NCI-H526 (cell line): ENCODE results near the gene RNF167.

Experiments used
- DNase-seq, 2 experiments: peaks; one replicate each; lab custom pipeline; 2025; lab: John Stamatoyannopoulos, UW

RNF167 gene

DNA sequence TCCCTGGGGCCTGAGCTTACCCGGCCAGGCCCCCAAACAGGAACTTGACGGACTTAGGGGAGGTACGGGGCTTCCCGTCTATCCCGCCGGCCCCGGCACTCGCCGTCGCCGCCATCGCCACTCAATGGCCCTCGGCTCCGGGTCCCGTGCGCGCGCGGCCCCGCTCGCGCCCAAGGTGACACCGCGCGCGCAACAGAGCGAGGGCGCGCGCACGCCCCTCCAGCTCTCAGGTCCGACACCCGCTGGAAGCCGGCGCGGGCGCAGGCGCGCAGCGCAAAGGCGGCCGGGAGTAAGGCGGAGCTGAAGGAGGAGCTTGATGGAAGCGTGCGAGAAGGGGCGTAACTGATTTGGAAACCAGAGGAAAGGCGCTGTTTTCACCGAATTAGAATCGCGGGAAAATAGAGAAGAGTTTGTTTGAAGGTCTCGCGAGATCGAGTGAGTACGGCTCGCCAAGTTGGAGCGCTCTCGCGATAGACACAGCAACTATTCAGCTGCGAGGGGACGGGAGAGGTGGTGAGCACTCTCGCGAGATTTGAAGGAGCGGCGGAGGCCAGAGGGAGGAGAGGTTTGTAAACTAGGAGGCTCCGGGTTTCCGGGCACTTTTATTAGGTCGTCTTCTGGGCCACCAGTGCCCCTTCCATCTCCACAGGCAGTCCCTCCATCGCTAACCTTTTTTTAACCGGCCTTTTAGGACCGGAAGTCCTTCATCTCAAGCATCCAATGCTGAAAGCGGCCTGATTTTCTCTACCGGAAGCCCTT, at the start of gene RNF167, which contains the start of gene SLC25A11:
RNF167 (plus strand) TSS at position 473 of the 759 bp plus-strand sequence. CDS start 642 bp downstream, outside the sequence.
SLC25A11 (minus strand) TSS at position 251 of the 759 bp plus-strand sequence; CDS start at position 115, 136 bp downstream.
- DNase-seq = peak; percentile 96 to 97

- DNase-seq = no peak
These were observed 48.4 kb upstream of the RNF167 start for GRCh38 chr17:4891411-4892410.

DNA sequence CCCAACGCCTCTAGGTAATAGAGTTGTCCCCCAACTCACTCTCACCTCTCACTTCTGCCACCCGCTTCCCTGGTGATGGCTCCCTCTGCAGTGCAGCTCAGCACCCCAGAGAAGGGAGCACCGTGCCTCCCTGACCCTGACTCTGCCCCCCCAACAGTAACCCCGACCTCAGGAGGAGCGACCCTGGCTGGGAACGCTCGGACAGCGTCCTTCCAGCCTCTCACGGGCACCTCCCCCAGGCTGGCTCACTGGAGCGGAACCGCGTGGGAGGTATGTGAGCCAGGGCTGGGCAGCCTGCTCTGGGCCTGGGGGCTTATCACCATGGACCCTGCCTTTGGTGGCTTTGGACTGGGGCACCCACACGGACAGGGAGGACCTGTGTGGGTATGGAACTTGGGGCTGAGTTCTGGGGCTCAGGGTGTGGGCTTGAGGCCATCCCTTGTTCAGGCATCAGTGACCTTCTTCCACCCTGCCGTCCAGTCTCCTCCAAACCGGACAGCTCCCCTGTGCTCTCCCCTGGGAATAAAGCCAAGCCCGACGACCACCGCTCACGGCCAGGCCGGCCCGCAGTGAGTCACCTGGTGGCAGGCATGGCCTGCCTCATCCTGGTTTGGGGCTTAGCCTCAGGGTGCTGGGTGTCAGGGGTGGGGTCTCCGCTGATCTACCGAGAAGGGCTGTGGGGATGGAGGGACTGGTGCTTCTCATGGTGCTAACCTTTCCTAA, 47.4 kb upstream of the RNF167 start:
- DNase-seq = no peak

- no peak for DNase-seq
These were observed 46.8 kb upstream of the RNF167 start for GRCh38 chr17:4893272-4893671.

DNA sequence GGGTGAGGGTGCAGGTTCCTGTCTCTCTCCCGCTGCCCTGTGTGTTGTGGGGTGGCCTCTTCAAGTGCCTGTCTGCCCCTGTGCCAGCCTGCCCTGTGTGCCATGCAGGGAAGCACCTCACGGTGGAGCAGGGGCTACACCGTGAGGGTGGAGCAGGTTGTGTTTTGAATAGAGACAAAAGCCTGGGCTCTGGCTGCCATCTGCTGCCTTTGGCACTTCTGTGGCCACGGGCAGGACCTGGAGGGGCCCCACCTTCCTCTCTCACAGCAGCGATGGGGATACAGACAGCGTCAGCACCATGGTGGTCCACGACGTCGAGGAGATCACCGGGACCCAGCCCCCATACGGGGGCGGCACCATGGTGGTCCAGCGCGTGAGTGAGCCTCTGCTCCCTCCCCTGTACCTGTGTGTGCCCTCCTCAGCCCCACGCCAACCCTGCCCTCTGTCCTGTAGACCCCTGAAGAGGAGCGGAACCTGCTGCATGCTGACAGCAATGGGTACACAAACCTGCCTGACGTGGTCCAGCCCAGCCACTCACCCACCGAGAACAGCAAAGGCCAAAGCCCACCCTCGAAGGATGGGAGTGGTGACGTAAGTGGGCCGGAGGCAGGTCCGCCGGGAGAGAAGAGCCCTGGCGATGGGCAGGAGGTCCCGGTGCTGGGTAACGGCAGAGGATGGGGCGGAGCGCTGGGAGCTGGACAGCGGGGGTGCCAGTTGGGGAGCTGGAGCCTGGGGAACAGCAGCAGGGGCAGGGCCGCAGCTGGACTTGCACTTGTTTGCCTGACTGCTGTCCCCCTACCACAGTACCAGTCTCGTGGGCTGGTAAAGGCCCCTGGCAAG, 46.1 kb upstream of the RNF167 start:
- DNase-seq = no peak

DNA sequence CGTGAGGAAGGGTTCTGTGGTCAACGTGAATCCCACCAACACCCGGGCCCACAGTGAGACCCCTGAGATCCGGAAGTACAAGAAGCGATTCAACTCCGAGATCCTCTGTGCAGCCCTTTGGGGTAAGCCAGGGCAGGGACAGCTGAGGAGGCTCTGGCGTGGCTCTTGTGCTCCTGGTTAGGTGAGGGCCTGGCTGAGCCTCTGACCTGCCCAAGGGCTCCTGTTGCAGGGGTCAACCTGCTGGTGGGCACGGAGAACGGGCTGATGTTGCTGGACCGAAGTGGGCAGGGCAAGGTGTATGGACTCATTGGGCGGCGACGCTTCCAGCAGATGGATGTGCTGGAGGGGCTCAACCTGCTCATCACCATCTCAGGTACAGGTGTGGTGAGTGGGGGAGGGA, 44.9 kb upstream of the RNF167 start:
- no peak for DNase-seq

DNA sequence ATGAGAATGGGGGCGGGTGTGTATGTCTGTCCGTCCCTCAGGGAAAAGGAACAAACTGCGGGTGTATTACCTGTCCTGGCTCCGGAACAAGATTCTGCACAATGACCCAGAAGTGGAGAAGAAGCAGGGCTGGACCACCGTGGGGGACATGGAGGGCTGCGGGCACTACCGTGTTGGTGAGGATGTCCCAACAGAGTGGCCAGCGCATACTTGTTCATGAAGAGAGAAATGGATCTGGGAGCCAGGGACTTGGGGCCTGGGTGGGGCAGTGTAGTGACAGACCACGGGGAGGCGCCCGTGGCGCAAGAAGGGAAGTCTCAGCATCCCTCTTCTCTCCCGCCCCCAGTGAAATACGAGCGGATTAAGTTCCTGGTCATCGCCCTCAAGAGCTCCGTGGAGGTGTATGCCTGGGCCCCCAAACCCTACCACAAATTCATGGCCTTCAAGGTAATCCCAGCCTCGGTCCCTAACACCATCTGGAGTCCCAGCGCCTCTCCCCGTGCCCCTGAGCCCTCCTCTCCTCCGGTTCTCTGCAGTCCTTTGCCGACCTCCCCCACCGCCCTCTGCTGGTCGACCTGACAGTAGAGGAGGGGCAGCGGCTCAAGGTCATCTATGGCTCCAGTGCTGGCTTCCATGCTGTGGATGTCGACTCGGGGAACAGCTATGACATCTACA, 44.3 kb upstream of the RNF167 start:
- peak in 1 of 2 experiments; percentile 47 for DNase-seq

DNA sequence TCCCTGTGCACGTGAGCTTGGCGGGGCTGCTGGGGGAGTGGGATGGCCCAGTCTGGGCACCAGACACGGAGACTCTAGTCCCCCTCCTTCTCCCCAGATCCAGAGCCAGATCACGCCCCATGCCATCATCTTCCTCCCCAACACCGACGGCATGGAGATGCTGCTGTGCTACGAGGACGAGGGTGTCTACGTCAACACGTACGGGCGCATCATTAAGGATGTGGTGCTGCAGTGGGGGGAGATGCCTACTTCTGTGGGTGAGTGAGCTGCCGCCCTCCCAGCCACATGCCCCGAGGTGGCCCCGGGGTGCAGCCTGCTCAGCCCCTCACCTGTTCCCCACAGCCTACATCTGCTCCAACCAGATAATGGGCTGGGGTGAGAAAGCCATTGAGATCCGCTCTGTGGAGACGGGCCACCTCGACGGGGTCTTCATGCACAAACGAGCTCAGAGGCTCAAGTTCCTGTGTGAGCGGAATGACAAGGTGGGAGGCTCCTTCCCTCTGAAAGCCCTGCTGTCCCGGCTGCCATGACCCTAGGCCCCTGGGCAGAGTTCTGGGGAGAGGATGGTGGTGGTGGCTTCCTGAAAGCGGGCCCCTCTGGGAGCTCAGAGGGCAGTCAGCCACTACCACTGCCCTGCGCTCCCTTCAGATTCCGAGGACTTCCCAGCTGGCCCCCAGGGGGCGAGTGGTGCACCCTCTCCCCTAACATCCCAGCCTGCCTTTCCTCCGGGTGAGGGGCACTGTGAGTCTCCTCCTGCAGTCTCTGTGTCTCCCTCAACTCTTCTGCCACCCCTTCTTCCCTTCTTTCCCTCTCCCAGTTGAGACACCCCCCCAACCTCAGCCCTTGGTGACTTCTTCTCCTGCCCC, 43.5 kb upstream of the RNF167 start:
- DNase-seq = no peak

DNA sequence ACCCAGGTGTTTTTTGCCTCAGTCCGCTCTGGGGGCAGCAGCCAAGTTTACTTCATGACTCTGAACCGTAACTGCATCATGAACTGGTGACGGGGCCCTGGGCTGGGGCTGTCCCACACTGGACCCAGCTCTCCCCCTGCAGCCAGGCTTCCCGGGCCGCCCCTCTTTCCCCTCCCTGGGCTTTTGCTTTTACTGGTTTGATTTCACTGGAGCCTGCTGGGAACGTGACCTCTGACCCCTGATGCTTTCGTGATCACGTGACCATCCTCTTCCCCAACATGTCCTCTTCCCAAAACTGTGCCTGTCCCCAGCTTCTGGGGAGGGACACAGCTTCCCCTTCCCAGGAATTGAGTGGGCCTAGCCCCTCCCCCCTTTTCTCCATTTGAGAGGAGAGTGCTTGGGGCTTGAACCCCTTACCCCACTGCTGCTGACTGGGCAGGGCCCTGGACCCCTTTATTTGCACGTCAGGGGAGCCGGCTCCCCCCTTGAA, 42.8 kb upstream of the RNF167 start:
- no peak for DNase-seq

DNA sequence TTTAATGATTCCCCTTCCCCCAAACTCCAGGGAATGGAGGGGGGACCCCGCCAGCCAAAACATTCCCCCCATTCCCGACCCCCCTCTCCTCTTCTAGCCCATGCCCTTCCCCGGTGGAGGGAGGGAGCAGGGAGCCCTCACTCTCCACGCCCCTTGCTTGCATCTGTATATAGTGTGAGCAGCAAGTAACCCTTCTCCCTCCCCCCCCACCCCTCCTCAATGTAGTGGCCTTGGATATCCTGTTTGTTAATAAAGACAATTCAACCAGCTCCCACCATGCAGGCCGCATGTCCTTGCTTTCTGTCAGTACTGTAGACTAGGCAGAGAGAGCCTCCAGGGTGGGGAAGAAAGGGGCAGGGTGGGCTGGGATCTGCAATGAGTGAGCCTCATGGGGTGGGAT, 42.3 kb upstream of the RNF167 start:
- no peak for DNase-seq

DNA sequence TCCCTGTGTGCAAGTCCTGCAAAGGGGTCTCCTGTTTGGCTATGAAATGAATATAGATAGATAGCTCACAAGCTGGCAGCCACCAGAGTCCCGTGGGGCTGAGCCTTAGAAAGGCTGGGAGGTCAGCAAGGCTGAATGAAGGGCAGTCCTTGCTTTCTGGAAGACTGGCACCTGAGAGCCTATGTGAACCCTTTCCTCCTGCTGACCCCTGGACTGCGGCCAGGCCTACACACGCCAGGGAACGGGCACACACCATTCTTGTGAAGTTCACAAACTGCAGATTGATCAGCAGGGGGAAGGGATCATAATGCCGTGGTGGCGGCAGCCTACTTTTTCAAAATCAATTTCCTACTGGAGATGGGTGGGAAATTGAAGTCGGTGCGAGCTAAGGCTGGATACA, 41.7 kb upstream of the RNF167 start:
- DNase-seq = no peak

DNA sequence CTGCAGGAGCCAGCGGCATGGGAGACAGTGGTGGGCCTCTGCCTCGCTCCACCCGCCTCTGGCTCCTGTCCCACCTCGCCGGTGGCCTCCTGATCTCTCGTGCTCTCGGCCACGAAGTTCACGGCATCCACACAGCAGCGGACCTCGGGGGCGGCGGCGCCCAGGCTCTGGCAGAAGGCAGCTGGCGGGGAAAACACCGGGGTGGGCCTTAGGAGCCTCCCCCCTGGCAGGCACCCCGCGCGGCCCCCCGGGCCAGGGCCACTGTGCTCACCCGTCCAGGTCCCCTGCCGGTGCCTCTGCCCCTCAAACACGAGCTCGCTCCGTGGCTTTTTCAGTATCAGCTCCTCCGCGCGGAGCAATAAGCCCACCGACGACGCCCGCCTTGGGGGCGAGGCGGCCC, 41.1 kb upstream of the RNF167 start:
- no peak for DNase-seq

- peak in 1 of 2 experiments; percentile 49 for DNase-seq
These were observed 40.5 kb upstream of the RNF167 start, which contains the start of gene C17orf107 for GRCh38 chr17:4899341-4900230. Gene C17orf107 (plus strand): TSS chr17:4899536. CDS start chr17:4899763, 227 bp downstream.

DNA sequence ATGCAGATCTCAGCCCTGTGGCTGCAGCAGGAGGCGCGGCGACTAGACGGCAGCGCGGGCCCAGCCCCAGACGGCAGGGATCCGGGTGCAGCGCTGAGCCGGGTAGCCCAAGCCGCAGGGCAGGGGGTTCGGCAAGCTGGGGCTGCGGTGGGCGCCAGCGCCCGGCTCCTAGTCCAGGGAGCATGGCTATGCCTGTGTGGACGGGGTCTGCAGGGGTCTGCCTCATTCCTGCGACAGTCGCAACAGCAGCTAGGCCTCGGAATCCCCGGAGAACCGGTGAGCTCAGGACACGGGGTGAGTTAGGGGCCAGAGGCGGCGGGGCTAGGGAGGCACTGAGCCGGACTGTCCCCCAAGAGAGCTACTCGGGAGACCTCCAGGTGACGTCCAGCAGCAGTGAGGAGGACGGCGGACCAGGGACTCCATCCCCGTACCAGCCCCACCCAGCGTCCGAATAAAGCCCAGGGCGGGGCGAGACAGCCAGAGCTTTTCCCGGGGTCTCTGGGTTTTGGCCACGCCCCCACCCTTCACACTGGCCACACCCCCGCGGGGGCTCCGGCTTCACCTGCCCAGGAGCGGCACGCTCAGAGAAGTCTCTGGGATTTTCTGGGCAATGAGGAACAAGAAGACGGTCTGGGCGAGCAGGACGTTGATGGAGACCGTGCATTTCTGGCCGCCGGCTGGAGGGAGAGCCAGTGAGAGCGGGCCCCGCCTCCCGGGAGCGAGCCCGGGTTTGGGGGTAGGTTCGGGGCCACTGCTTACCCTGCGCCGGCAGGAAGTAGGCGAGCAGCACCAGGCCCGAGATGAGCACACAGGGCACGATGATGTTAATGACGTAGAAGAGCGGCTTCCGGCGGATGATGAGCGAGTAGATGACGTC, 39.6 kb upstream of the RNF167 start:
- DNase-seq = no peak

- DNase-seq = no peak
These were observed 38.9 kb upstream of the RNF167 start for GRCh38 chr17:4901108-4901647.

GRCh38 chr17:4901648-4902344, 38.3 kb upstream of the RNF167 start:
- no peak for DNase-seq
